ENCODE measurements around the gene HNRNPDL.

DNA sequence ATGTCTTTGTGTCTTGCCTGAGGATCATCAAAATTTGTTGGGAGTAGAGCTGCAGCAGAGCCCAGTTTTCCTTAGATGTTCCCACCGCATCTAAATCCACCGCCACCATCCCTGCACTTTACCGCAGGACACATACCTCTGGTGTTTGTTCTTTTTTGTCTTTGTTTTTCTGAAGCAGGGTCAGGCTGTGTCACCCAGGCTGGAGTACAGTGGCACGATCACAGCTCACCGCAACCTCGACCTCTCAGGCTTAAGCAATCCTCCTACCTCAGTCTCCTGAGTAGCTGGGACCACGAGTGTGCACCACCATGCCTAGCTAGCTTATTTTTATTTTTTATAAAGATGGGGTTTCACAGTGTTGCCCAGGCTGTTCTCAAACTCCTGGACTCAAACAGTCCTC, 4.7 kb upstream of the HNRNPDL start:
- no peak for TF ChIP-seq POLR2AphosphoS5 (IDR thresholded peaks at IDR 0.05; ENCODE audit: low read depth, low read length)
- TF ChIP-seq, protein P1, sequence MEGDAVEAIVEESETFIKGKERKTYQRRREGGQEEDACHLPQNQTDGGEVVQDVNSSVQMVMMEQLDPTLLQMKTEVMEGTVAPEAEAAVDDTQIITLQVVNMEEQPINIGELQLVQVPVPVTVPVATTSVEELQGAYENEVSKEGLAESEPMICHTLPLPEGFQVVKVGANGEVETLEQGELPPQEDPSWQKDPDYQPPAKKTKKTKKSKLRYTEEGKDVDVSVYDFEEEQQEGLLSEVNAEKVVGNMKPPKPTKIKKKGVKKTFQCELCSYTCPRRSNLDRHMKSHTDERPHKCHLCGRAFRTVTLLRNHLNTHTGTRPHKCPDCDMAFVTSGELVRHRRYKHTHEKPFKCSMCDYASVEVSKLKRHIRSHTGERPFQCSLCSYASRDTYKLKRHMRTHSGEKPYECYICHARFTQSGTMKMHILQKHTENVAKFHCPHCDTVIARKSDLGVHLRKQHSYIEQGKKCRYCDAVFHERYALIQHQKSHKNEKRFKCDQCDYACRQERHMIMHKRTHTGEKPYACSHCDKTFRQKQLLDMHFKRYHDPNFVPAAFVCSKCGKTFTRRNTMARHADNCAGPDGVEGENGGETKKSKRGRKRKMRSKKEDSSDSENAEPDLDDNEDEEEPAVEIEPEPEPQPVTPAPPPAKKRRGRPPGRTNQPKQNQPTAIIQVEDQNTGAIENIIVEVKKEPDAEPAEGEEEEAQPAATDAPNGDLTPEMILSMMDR (IDR thresholded peaks at IDR 0.05), result no peak
- no peak for TF ChIP-seq FOXM1 (IDR thresholded peaks at IDR 0.05; ENCODE audit: low read depth)
- TF ChIP-seq EZH2phosphoT487 (IDR thresholded peaks at IDR 0.05; ENCODE audit: borderline replicate concordance, low read depth), result no peak

Data from SK-N-SH (cell line).